ENCODE results near the gene OR9A2. TPM values are rescaled to one million over a fixed set of nuclear protein-coding genes. Genes with fewer than 3 reads are reported as not detected.

OR9A2 gene
- total RNA-seq, 1 experiment from 2014 or later, result not detected

DNA sequence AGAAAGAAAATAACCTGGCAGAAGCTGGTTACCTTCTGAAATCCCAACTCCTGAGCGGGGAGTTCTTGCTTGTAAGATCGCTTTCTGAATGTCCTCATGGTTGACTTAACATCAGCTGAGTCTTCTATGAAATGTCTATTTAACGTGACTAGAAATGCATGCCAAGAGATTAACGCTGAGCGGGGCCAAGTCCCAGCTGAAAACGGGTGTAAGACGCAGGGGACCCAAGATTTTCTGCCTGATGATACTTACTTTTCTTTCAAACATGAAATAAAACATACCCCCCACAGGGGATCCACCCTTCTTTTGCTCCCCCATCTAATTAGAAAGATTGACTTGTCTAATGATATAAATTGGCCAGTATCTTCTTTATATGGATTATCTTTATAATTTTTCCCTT is 14.9 kb downstream of the OR9A2 start:
- ChIA-PET CTCF (interaction anchor here (0.9 to 18.8 kb wide), 4 partner anchors 139 to 289 kb away, joined by 3 to 346 read pairs (median 3); no protein-coding TSS in a partner anchor), POLR2A (no interaction called here)
- H3K4me3 Mint-ChIP-seq, result no peak overlapping the region
- H3K4me1 Mint-ChIP-seq, result peaks cover 2% of the 10 kb centered on the region; the same call in 1 of the 2 replicates
- no peak overlapping the region for H3K27ac Mint-ChIP-seq
- no peak for ATAC-seq
- DNase-seq (ENCODE audit: low spot score), result no peak
- H3K9me3 Mint-ChIP-seq, result no peaks in the 10 kb centered on the region
- TF ChIP-seq TEAD4 (CRISPR knock-in tag; IDR thresholded peaks at IDR 0.05) (no peak), TP53 (CRISPR knock-in tag; IDR thresholded peaks at IDR 0.05) (no peak), JUN (CRISPR knock-in tag; IDR thresholded peaks at IDR 0.05) (no peak), PREB (CRISPR knock-in tag; IDR thresholded peaks at IDR 0.05; ENCODE audit: borderline replicate concordance) (no peak), FOXP1 (CRISPR knock-in tag; IDR thresholded peaks at IDR 0.05; ENCODE audit: borderline replicate concordance) (no peak), NR2C2 (CRISPR knock-in tag; IDR thresholded peaks at IDR 0.05) (no peak), ESRRA (CRISPR knock-in tag; IDR thresholded peaks at IDR 0.05; ENCODE audit: borderline replicate concordance) (no peak)
- TF ChIP-seq, protein P1, sequence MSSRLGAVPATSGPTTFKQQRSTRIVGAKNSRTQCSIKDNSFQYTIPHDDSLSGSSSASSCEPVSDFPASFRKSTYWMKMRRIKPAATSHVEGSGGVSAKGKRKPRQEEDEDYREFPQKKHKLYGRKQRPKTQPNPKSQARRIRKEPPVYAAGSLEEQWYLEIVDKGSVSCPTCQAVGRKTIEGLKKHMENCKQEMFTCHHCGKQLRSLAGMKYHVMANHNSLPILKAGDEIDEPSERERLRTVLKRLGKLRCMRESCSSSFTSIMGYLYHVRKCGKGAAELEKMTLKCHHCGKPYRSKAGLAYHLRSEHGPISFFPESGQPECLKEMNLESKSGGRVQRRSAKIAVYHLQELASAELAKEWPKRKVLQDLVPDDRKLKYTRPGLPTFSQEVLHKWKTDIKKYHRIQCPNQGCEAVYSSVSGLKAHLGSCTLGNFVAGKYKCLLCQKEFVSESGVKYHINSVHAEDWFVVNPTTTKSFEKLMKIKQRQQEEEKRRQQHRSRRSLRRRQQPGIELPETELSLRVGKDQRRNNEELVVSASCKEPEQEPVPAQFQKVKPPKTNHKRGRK (CRISPR knock-in tag; IDR thresholded peaks at IDR 0.05; ENCODE audit: borderline replicate concordance), result no peak
- no peaks in the 10 kb centered on the region for H3K36me3 Mint-ChIP-seq
- no peaks in the 10 kb centered on the region for H3K27me3 Mint-ChIP-seq (ENCODE audit: low read depth)

- Mint-ChIP-seq H3K36me3 (no peaks in the 10 kb centered on the region), H3K4me3 (no peak overlapping the region), H3K4me1 (peaks cover 4% of the 10 kb centered on the region), H3K27me3 (ENCODE audit: low read depth) (peaks cover 11% of the 10 kb centered on the region), H3K9me3 (0 out of 2 replicates have a peak, but pooled peaks cover 2% of the 10 kb centered on the region), H3K27ac (no peak overlapping the region)
- peak; percentile 95 for TF ChIP-seq CTCF (IDR thresholded peaks at IDR 0.05)
- TF ChIP-seq HMGXB4 (CRISPR knock-in tag; IDR thresholded peaks at IDR 0.05), result 0 out of 2 replicates have a peak, but pooled peaks have one; percentile 33
- TF ChIP-seq, protein P2, sequence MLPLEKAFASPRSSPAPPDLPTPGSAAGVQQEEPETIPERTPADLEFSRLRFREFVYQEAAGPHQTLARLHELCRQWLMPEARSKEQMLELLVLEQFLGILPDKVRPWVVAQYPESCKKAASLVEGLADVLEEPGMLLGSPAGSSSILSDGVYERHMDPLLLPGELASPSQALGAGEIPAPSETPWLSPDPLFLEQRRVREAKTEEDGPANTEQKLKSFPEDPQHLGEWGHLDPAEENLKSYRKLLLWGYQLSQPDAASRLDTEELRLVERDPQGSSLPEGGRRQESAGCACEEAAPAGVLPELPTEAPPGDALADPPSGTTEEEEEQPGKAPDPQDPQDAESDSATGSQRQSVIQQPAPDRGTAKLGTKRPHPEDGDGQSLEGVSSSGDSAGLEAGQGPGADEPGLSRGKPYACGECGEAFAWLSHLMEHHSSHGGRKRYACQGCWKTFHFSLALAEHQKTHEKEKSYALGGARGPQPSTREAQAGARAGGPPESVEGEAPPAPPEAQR (CRISPR knock-in tag; IDR thresholded peaks at IDR 0.05), result no peak
- TF ChIP-seq, protein P3, sequence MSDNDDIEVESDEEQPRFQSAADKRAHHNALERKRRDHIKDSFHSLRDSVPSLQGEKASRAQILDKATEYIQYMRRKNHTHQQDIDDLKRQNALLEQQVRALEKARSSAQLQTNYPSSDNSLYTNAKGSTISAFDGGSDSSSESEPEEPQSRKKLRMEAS (CRISPR knock-in tag; IDR thresholded peaks at IDR 0.05), result peak; percentile 32; the same call in 1 of the 2 replicates
- ChIA-PET CTCF (interaction anchor here (0.6 to 18.8 kb wide), 14 partner anchors 10 to 232 kb away, joined by 3 to 346 read pairs (median 3); partner anchors contain the start of genes EPHB6, TAS2R40 and TRPV6), POLR2A (interaction anchor here (1.0 kb wide), 1 partner anchor 207 kb away, joined by 3 read pairs; no protein-coding TSS in a partner anchor)
- ATAC-seq, result peak; percentile 96
- DNase-seq (ENCODE audit: low spot score), result peak; percentile 88
These were observed 18.7 kb downstream of the OR9A2 start for GRCh38 chr7:143008007-143008901.
